Measurements from ENCODE around the gene RAB15.

RAB15 gene

GRCh38 chr14:64955297-64955696, 16.8 kb downstream of the RAB15 start:
- DNase-seq (ENCODE audit: low read depth, low spot score) = no peak

GRCh38 chr14:64954491-64955240, 17.5 kb downstream of the RAB15 start:
- no peak for DNase-seq (ENCODE audit: low read depth, low spot score)

- no peak for DNase-seq (ENCODE audit: low read depth, low spot score)
Observed at GRCh38 chr14:64953661-64954060, 18.5 kb downstream of the RAB15 start.

GRCh38 chr14:64953310-64953654, 18.9 kb downstream of the RAB15 start:
- DNase-seq (ENCODE audit: low read depth, low spot score) = no peak

- DNase-seq (ENCODE audit: low read depth, low spot score) = no peak
Observed at GRCh38 chr14:64952598-64953309, 19.4 kb downstream of the RAB15 start.

GRCh38 chr14:64951724-64952123, 20.4 kb downstream of the RAB15 start:
- DNase-seq (ENCODE audit: low read depth, low spot score) = no peak

- DNase-seq (ENCODE audit: low read depth, low spot score) = no peak
Observed at GRCh38 chr14:64951291-64951690, 20.8 kb downstream of the RAB15 start.

GRCh38 chr14:64950889-64951288, 21.2 kb downstream of the RAB15 start:
- DNase-seq (ENCODE audit: low read depth, low spot score) = no peak

- DNase-seq (ENCODE audit: low read depth, low spot score) = no peak
Observed at GRCh38 chr14:64948612-64949210, 23.4 kb downstream of the RAB15 start.

GRCh38 chr14:64947710-64948611, 24.2 kb downstream of the RAB15 start:
- DNase-seq (ENCODE audit: low read depth, low spot score) = no peak

- no peak for DNase-seq (ENCODE audit: low read depth, low spot score)
Observed at GRCh38 chr14:64946310-64947045, 25.7 kb downstream of the RAB15 start.

- DNase-seq (ENCODE audit: low read depth, low spot score) = no peak
Observed at GRCh38 chr14:64945431-64946178, 26.5 kb downstream of the RAB15 start.

GRCh38 chr14:64944861-64945260, 27.3 kb downstream of the RAB15 start:
- DNase-seq (ENCODE audit: low read depth, low spot score) = no peak

GRCh38 chr14:64944041-64944440, 28.1 kb downstream of the RAB15 start:
- DNase-seq (ENCODE audit: low read depth, low spot score) = no peak

- no peak for DNase-seq (ENCODE audit: low read depth, low spot score)
Observed at GRCh38 chr14:64943556-64943955, 28.6 kb downstream of the RAB15 start.

GRCh38 chr14:64942531-64943111, 29.5 kb downstream of the RAB15 start, which contains the start of gene GPX2:
Gene GPX2 (minus strand): TSS chr14:64942745. CDS start chr14:64942726, 19 bp downstream.
- DNase-seq (ENCODE audit: low read depth, low spot score) = no peak

- DNase-seq (ENCODE audit: low read depth, low spot score) = no peak
Observed at GRCh38 chr14:64940336-64940910, 31.7 kb downstream of the RAB15 start.

- DNase-seq (ENCODE audit: low read depth, low spot score) = no peak
Observed at GRCh38 chr14:64939817-64940190, 32.3 kb downstream of the RAB15 start.

- no peak for DNase-seq (ENCODE audit: low read depth, low spot score)
Observed at GRCh38 chr14:64938972-64939816, 32.9 kb downstream of the RAB15 start.
